Glomerular endothelial cell (primary cell): ENCODE measurements around the gene ABL2. TPM values are rescaled to one million over a fixed set of nuclear protein-coding genes. Genes with fewer than 3 reads are reported as not detected.

Source experiments
- DNase-seq: peaks from one replicate; pipeline ENCODE4 v3.0.0-alpha.2; 2011; ENCODE audit warnings: low read depth, low spot score; ENCODE audit errors: extremely low read depth
- total RNA-seq: library from RNA; depleted of rRNA; stranded (reverse); fragments of >200 nt; gene quantifications from 2 replicates; pipeline ENCODE4 v1.2.3, GENCODE V29; 2015

The ABL2 gene
- total RNA-seq, 1 donor from 2014 or later = 101 TPM

GRCh38 chr1:179061360-179062282 lies 167.9 kb downstream of the ABL2 start:
- no peak for DNase-seq

- no peak for DNase-seq
Observed at GRCh38 chr1:179058487-179059483, 170.7 kb downstream of the ABL2 start.

- DNase-seq = no peak
Observed at GRCh38 chr1:179055937-179056336, 173.5 kb downstream of the ABL2 start.

GRCh38 chr1:179053486-179053885 lies 176.0 kb downstream of the ABL2 start:
- DNase-seq = no peak

GRCh38 chr1:179052776-179053175 lies 176.7 kb downstream of the ABL2 start:
- DNase-seq = no peak

Other genes with a start within 250 kb of the ABL2 start
- gene FAM20B, start 203.8 kb downstream of the ABL2 start, total RNA-seq = 23.7 and 24.2 TPM in 2 replicates
- 43.7 and 75.8 TPM in 2 replicates for gene TOR3A, start 147.6 kb downstream of the ABL2 start, total RNA-seq
- 17.1 and 23.6 TPM in 2 replicates for gene SOAT1, start 64.1 kb upstream of the ABL2 start, total RNA-seq
- not detected in 2 replicates for gene AXDND1, start 136.3 kb upstream of the ABL2 start, total RNA-seq